ENCODE data around the gene SLC9A9. TPM values are rescaled to one million over a fixed set of nuclear protein-coding genes. Genes with fewer than 3 reads are reported as not detected.
"Not testable (repeated sequence)": the region's sequence is repeated elsewhere in the genome, so short reads cannot be mapped to it uniquely, and the experiment has no call there.

The SLC9A9 gene
- total RNA-seq, 1 experiment from 2014 or later, result 1.5 TPM

GRCh38 chr3:143808030-143808429, 40.2 kb downstream of the SLC9A9 start:
- no peaks in the 10 kb centered on the region for H3K9me3 Mint-ChIP-seq (ENCODE audit: low read depth, unreplicated experiment)
- TF ChIP-seq CTCF (IDR thresholded peaks at IDR 0.05; ENCODE audit: unreplicated experiment), result no peak
- no peak overlapping the region for H3K4me3 Mint-ChIP-seq (ENCODE audit: low read depth, unreplicated experiment)
- H3K36me3 Mint-ChIP-seq (ENCODE audit: insufficient read depth, unreplicated experiment), result no peaks in the 10 kb centered on the region
- no TSS peak for BruUV-seq (replicated peaks)
- CTCF ChIA-PET, result no interaction called here
- H3K27me3 Mint-ChIP-seq (ENCODE audit: unreplicated experiment), result no peaks in the 10 kb centered on the region
- no peak overlapping the region for H3K27ac Mint-ChIP-seq (ENCODE audit: unreplicated experiment)
- no peak for DNase-seq
- no peaks in the 10 kb centered on the region for H3K4me1 Mint-ChIP-seq (ENCODE audit: low read depth, unreplicated experiment)
- intact Hi-C loops (cut with micrococcal nuclease; ENCODE audit: unreplicated experiment), result no loop called here

GRCh38 chr3:143806038-143806437, 42.2 kb downstream of the SLC9A9 start:
- H3K4me3 Mint-ChIP-seq (ENCODE audit: low read depth, unreplicated experiment), result no peak overlapping the region
- no peaks in the 10 kb centered on the region for H3K27me3 Mint-ChIP-seq (ENCODE audit: unreplicated experiment)
- H3K27ac Mint-ChIP-seq (ENCODE audit: unreplicated experiment), result no peak overlapping the region
- DNase-seq, result no peak
- no peaks in the 10 kb centered on the region for H3K9me3 Mint-ChIP-seq (ENCODE audit: low read depth, unreplicated experiment)
- intact Hi-C loops (cut with micrococcal nuclease; ENCODE audit: unreplicated experiment), result no loop called here
- BruUV-seq (replicated peaks), result no TSS peak
- CTCF ChIA-PET, result interaction anchor here (0.6 kb wide), 1 partner anchor 343 kb away, joined by 7 read pairs; no protein-coding TSS in a partner anchor
- H3K4me1 Mint-ChIP-seq (ENCODE audit: low read depth, unreplicated experiment), result no peaks in the 10 kb centered on the region
- no peak for TF ChIP-seq CTCF (IDR thresholded peaks at IDR 0.05; ENCODE audit: unreplicated experiment)
- H3K36me3 Mint-ChIP-seq (ENCODE audit: insufficient read depth, unreplicated experiment), result no peaks in the 10 kb centered on the region

- H3K36me3 Mint-ChIP-seq (ENCODE audit: insufficient read depth, unreplicated experiment); H3K27me3 Mint-ChIP-seq (ENCODE audit: unreplicated experiment); intact Hi-C loops (cut with micrococcal nuclease; ENCODE audit: unreplicated experiment); BruUV-seq (replicated peaks); H3K27ac Mint-ChIP-seq (ENCODE audit: unreplicated experiment); H3K9me3 Mint-ChIP-seq (ENCODE audit: low read depth, unreplicated experiment); CTCF ChIA-PET; DNase-seq; H3K4me1 Mint-ChIP-seq (ENCODE audit: low read depth, unreplicated experiment); H3K4me3 Mint-ChIP-seq (ENCODE audit: low read depth, unreplicated experiment): not testable (repeated sequence)
Measured at GRCh38 chr3:143805476-143805875, 42.8 kb downstream of the SLC9A9 start.

- H3K4me3 Mint-ChIP-seq (ENCODE audit: low read depth, unreplicated experiment); DNase-seq; H3K27me3 Mint-ChIP-seq (ENCODE audit: unreplicated experiment); intact Hi-C loops (cut with micrococcal nuclease; ENCODE audit: unreplicated experiment); BruUV-seq (replicated peaks); H3K9me3 Mint-ChIP-seq (ENCODE audit: low read depth, unreplicated experiment); H3K36me3 Mint-ChIP-seq (ENCODE audit: insufficient read depth, unreplicated experiment); H3K27ac Mint-ChIP-seq (ENCODE audit: unreplicated experiment): not testable (repeated sequence)
- H3K4me1 Mint-ChIP-seq (ENCODE audit: low read depth, unreplicated experiment), result peaks cover 18% of the 10 kb centered on the region
- CTCF ChIA-PET, result interaction anchor here (0.6 kb wide), 1 partner anchor 1283 kb away, joined by 3 read pairs; no protein-coding TSS in a partner anchor
Measured at GRCh38 chr3:143801046-143801445, 47.2 kb downstream of the SLC9A9 start.

- H3K9me3 Mint-ChIP-seq (ENCODE audit: low read depth, unreplicated experiment); H3K27ac Mint-ChIP-seq (ENCODE audit: unreplicated experiment); BruUV-seq (replicated peaks); H3K27me3 Mint-ChIP-seq (ENCODE audit: unreplicated experiment); H3K36me3 Mint-ChIP-seq (ENCODE audit: insufficient read depth, unreplicated experiment); H3K4me3 Mint-ChIP-seq (ENCODE audit: low read depth, unreplicated experiment); CTCF ChIA-PET: not testable (repeated sequence)
- H3K4me1 Mint-ChIP-seq (ENCODE audit: low read depth, unreplicated experiment), result peaks cover 18% of the 10 kb centered on the region
- DNase-seq, result peak; percentile 49
- intact Hi-C loops (cut with micrococcal nuclease; ENCODE audit: unreplicated experiment), result loop anchor here (5.0 kb wide), 1 partner anchor 69 kb away; no protein-coding TSS in a partner anchor
Measured at GRCh38 chr3:143798151-143798550, 50.1 kb downstream of the SLC9A9 start.

- intact Hi-C loops (cut with micrococcal nuclease; ENCODE audit: unreplicated experiment), result loop anchor here (2.0 to 5.0 kb wide), 2 partner anchors 35 to 71 kb away; no protein-coding TSS in a partner anchor
- Mint-ChIP-seq H3K4me1 (ENCODE audit: low read depth, unreplicated experiment) (peaks cover 18% of the 10 kb centered on the region), H3K9me3 (ENCODE audit: low read depth, unreplicated experiment) (peaks cover 16% of the 10 kb centered on the region), H3K36me3 (ENCODE audit: insufficient read depth, unreplicated experiment) (no peaks in the 10 kb centered on the region), H3K27me3 (ENCODE audit: unreplicated experiment) (no peaks in the 10 kb centered on the region), H3K4me3 (ENCODE audit: low read depth, unreplicated experiment) (no peak overlapping the region), H3K27ac (ENCODE audit: unreplicated experiment) (no peak overlapping the region)
- TF ChIP-seq CTCF (IDR thresholded peaks at IDR 0.05; ENCODE audit: unreplicated experiment), result no peak
- peak; percentile 24 for DNase-seq
- CTCF ChIA-PET, result interaction anchor here (0.6 kb wide), 1 partner anchor 121 kb away, joined by 4 read pairs; no protein-coding TSS in a partner anchor
- BruUV-seq (replicated peaks), result no TSS peak
Measured at GRCh38 chr3:143795874-143796273, 52.4 kb downstream of the SLC9A9 start.

All from Calu3 (cell line).